HCT116 (cell line): ENCODE measurements around the gene RPL38. TPM values are rescaled to one million over a fixed set of nuclear protein-coding genes. Genes with fewer than 3 reads are reported as not detected.

ENCODE experiments used
- ATAC-seq: fragments of 200-7000 bp; cut with Tn5 transposase; 2 replicates; pipeline ENCODE4 v1.9.1; 2020; ENCODE audit warnings: mild to moderate bottlenecking, moderate library complexity
- BruUV-seq: library from RNA; stranded (reverse); fragments of 400-500 nt; replicated peaks from 2 replicates; lab custom pipeline; 2021; lab: Mats Ljungman, UMichigan
- CTCF ChIA-PET: fragments of 300-600 bp; sonication (Branson Sonifier 250); formaldehyde crosslinking; loops from one replicate; lab custom pipeline; 2021; ENCODE audit warnings: antibody characterized with exemption; lab: Charles Lee
- POLR2A ChIA-PET: fragments of 300-600, 350-600 bp; sonication (Branson Sonifier 250); formaldehyde crosslinking; loops from one replicate; lab custom pipeline; 2021; ENCODE audit warnings: antibody characterized with exemption; lab: Charles Lee
- RAD21 ChIA-PET, 2 experiments: fragments of 300-600 bp; sonication (Branson Sonifier 250); formaldehyde crosslinking; loops; one replicate each; lab custom pipeline; 2023; ENCODE audit warnings: low total read pairs in 2 of 2; ENCODE audit not compliant: uncharacterized antibody in 2 of 2, unreplicated experiment in 2 of 2, low non-redundant PET in 1 of 2; lab: Charles Lee
- DNase-seq: peaks from one replicate; pipeline ENCODE4 v3.0.0-alpha.2; 2010; ENCODE audit warnings: low read depth, low spot score
- H2AFZ ChIP-seq: fragments of 200-600 bp; shearing (Covaris generic), sonication (generic); 2 replicates; pipeline ENCODE4 v1.6.1; 2017; ENCODE audit warnings: low read depth, mixed run types, mixed read lengths, antibody characterized with exemption, low read length; ENCODE audit not compliant: poor library complexity, severe bottlenecking
- H3K27ac ChIP-seq: 2 replicates; pipeline ENCODE4 v1.5.1; 2012; ENCODE audit warnings: low read depth, low read length
- H3K27me3 ChIP-seq: fragments of 200-600 bp; sonication (generic); 2 replicates; pipeline ENCODE4 v1.6.1; 2016; ENCODE audit warnings: mixed run types, low read length, mixed read lengths; ENCODE audit not compliant: insufficient read depth
- H3K36me3 ChIP-seq, 2 experiments: fragments of 200-500 bp in 1 of 2; fragments of 200-600 bp in 1 of 2; sonication (Bioruptor generic) in 1 of 2; sonication (generic) in 1 of 2; 2 replicates each; pipeline versions ENCODE4 v1.5.1 to v1.6.1; 2014 to 2016; ENCODE audit warnings: low read length in 2 of 2, inconsistent platforms in 1 of 2, mixed read lengths in 1 of 2, mixed run types in 1 of 2; ENCODE audit not compliant: insufficient read depth in 2 of 2, control insufficient read depth in 1 of 2
- H3K4me1 ChIP-seq, 2 experiments: fragments of 200-600 bp in 1 of 2; sonication (generic) in 1 of 2; 2 replicates each; pipeline versions ENCODE4 v1.5.1 to v1.6.1; 2012 to 2017; ENCODE audit warnings: low read length in 2 of 2, inconsistent platforms in 1 of 2, mild to moderate bottlenecking in 1 of 2, mixed read lengths in 1 of 2, mixed run types in 1 of 2, moderate library complexity in 1 of 2; ENCODE audit not compliant: insufficient read depth in 2 of 2, control insufficient read depth in 1 of 2
- H3K4me2 ChIP-seq: fragments of 200-600 bp; sonication (generic); 2 replicates; pipeline ENCODE4 v1.6.1; 2017; ENCODE audit warnings: mixed run types, low read length, mixed read lengths
- H3K4me3 ChIP-seq, 2 experiments: fragments of 200-600 bp in 1 of 2; sonication (generic) in 1 of 2; replicated peaks in 1 of 2; 2 replicates each; pipeline ENCODE4 v1.5.1; 2011 to 2016; ENCODE audit warnings: low read length in 2 of 2, control low read depth in 1 of 2, low read depth in 1 of 2, mild to moderate bottlenecking in 1 of 2, mixed read lengths in 1 of 2, mixed run types in 1 of 2
- H3K79me2 ChIP-seq: fragments of 200-600 bp; sonication (generic); 2 replicates; pipeline ENCODE4 v1.6.1; 2017; ENCODE audit warnings: mild to moderate bottlenecking, mixed run types, low read length, moderate library complexity, mixed read lengths; ENCODE audit not compliant: insufficient read depth
- H3K9ac ChIP-seq: fragments of 200-600 bp; sonication (generic); 2 replicates; pipeline ENCODE4 v1.6.1; 2016; ENCODE audit warnings: low read length, mixed read lengths
- H3K9me2 ChIP-seq: fragments of 200-600 bp; sonication (generic), shearing (Covaris generic); 2 replicates; pipeline ENCODE4 v1.6.1; 2017; ENCODE audit warnings: mixed run types, mild to moderate bottlenecking, moderate library complexity; ENCODE audit not compliant: insufficient read depth
- H3K9me3 ChIP-seq, 2 experiments: fragments of 200-500 bp in 1 of 2; fragments of 200-600 bp in 1 of 2; sonication (Bioruptor generic) in 1 of 2; sonication (generic) in 1 of 2; 2 replicates each; pipeline ENCODE4 v1.6.1; 2014 to 2017; ENCODE audit warnings: low read length in 2 of 2, mixed read lengths in 2 of 2, inconsistent platforms in 1 of 2, low read depth in 1 of 2, mild to moderate bottlenecking in 1 of 2, mixed run types in 1 of 2, moderate library complexity in 1 of 2; ENCODE audit not compliant: control insufficient read depth in 1 of 2, insufficient read depth in 1 of 2
- H4K20me1 ChIP-seq: fragments of 200-600 bp; sonication (generic), shearing (Covaris generic); 2 replicates; pipeline ENCODE4 v1.6.1; 2017; ENCODE audit warnings: mixed run types, mild to moderate bottlenecking, moderate library complexity; ENCODE audit not compliant: insufficient read depth
- CBX3 ChIP-seq: IDR thresholded peaks from 2 replicates; pipeline ENCODE4 v1.6.1; 2012; ENCODE audit warnings: low read depth
- CEBPB ChIP-seq: IDR thresholded peaks from 2 replicates; pipeline ENCODE4 v1.6.1; 2012; ENCODE audit warnings: low read depth
- EGR1 ChIP-seq: IDR thresholded peaks from 2 replicates; pipeline ENCODE4 v1.6.1; 2012; ENCODE audit warnings: low read depth
- ELF1 ChIP-seq: IDR thresholded peaks from 2 replicates; pipeline ENCODE4 v1.6.1; 2012; ENCODE audit warnings: low read depth, borderline replicate concordance
- EZH2phosphoT487 ChIP-seq: fragments of 200-600 bp; IDR thresholded peaks from 2 replicates; pipeline ENCODE4 v1.6.1; 2018; ENCODE audit warnings: antibody characterized with exemption, borderline replicate concordance
- FOSL1 ChIP-seq: IDR thresholded peaks from 2 replicates; pipeline ENCODE4 v1.6.1; 2012; ENCODE audit warnings: low read depth
- JUND ChIP-seq: IDR thresholded peaks from 2 replicates; pipeline ENCODE4 v1.6.1; 2012
- MAX ChIP-seq: IDR thresholded peaks from 2 replicates; pipeline ENCODE4 v1.6.1; 2012
- POLR2AphosphoS5 ChIP-seq: IDR thresholded peaks from 2 replicates; pipeline ENCODE4 v1.6.1; 2011; ENCODE audit warnings: mild to moderate bottlenecking, low read depth, low read length, moderate library complexity
- RAD21 ChIP-seq: IDR thresholded peaks from 2 replicates; pipeline ENCODE4 v1.6.1; 2012; ENCODE audit warnings: low read depth, mild to moderate bottlenecking
- REST ChIP-seq: IDR thresholded peaks from 2 replicates; pipeline ENCODE4 v1.6.1; 2012; ENCODE audit warnings: low read depth
- SIN3A ChIP-seq: IDR thresholded peaks from 2 replicates; pipeline ENCODE4 v1.6.1; 2012; ENCODE audit warnings: low read depth
- SRF ChIP-seq: IDR thresholded peaks from 2 replicates; pipeline ENCODE4 v1.6.1; 2012; ENCODE audit warnings: low read depth
- TCF7L2 ChIP-seq: IDR thresholded peaks from 2 replicates; pipeline ENCODE4 v1.7.0; 2011; ENCODE audit warnings: borderline replicate concordance, inconsistent platforms; ENCODE audit not compliant: insufficient read depth, insufficient read length; ENCODE audit errors: extremely low read depth
- ZBTB33 ChIP-seq: IDR thresholded peaks from 2 replicates; pipeline ENCODE4 v1.6.1; 2011; ENCODE audit warnings: mild to moderate bottlenecking, low read length, moderate library complexity; ENCODE audit not compliant: insufficient replicate concordance; ENCODE audit errors: extremely low read depth
- ZFX ChIP-seq: fragments of 450-650 bp; IDR thresholded peaks from 2 replicates; pipeline ENCODE4 v1.6.1; 2017
- ZNF274 ChIP-seq: fragments of 200-500 bp; sonication (Bioruptor generic); IDR thresholded peaks from 2 replicates; pipeline ENCODE4 v1.6.1; 2014; ENCODE audit warnings: mild to moderate bottlenecking, low read depth, low read length, inconsistent platforms
- intact Hi-C: fragments of 100-400 bp; cut with micrococcal nuclease; formaldehyde crosslinking; loops from 2 replicates; pipeline ENCODE4 v1.10.0; 2022
- total RNA-seq: library from RNA; stranded (reverse); gene quantifications from one replicate; pipeline ENCODE4 v1.2.1, GENCODE V29; 2021; ENCODE audit not compliant: unreplicated experiment

The RPL38 gene
- total RNA-seq, 1 experiment from 2014 or later = 1,628 TPM

- TF ChIP-seq SIN3A (no peak), JUND (no peak)
Measured at GRCh38 chr17:74257311-74257710, 53.8 kb downstream of the RPL38 start (continued).

GRCh38 chr17:74259667-74260524 lies 56.4 kb downstream of the RPL38 start:
- BruUV-seq = no TSS peak
- ChIA-PET POLR2A (no interaction called here), CTCF (interaction anchor here (1.5 kb wide), 1 partner anchor 25 kb away, joined by 3 read pairs; no protein-coding TSS in a partner anchor), RAD21 (no interaction called here)
- no peaks in the 10 kb centered on the region for H3K9me3 ChIP-seq
- H3K4me1 ChIP-seq = no peaks in the 10 kb centered on the region; a peak in 1 of 4 replicates
- H2AFZ ChIP-seq = no peak overlapping the region
- H3K27ac ChIP-seq = no peak overlapping the region
- H3K27me3 ChIP-seq = no peaks in the 10 kb centered on the region
- H3K36me3 ChIP-seq = no peaks in the 10 kb centered on the region
- H4K20me1 ChIP-seq = no peaks in the 10 kb centered on the region
- no peaks in the 10 kb centered on the region for H3K9me2 ChIP-seq
- H3K9ac ChIP-seq = no peak overlapping the region
- no peak overlapping the region for H3K4me3 ChIP-seq
- no peak for TF ChIP-seq EZH2phosphoT487
- no peak for TF ChIP-seq CBX3
- TF ChIP-seq POLR2AphosphoS5 = no peak
- TF ChIP-seq SIN3A = no peak
- no peak for TF ChIP-seq TCF7L2
- no peak for TF ChIP-seq ZFX
- no peak for TF ChIP-seq CEBPB
- TF ChIP-seq RAD21 = no peak
- TF ChIP-seq ZBTB33 = no peak
- no peak for TF ChIP-seq REST
- no peak for TF ChIP-seq SRF
- no peak for TF ChIP-seq ELF1
- no peak for TF ChIP-seq EGR1
- TF ChIP-seq ZNF274 = no peak
- no peak for TF ChIP-seq FOSL1
- no peak for TF ChIP-seq MAX
- intact Hi-C loops = no loop called here
- no peaks in the 10 kb centered on the region for H3K79me2 ChIP-seq
- no peak overlapping the region for H3K4me2 ChIP-seq
- DNase-seq (no peak), ATAC-seq (peak; percentile 53; the same call in 1 of the 2 replicates)
